Measurements from ENCODE around the gene EXOC6B.

DNA sequence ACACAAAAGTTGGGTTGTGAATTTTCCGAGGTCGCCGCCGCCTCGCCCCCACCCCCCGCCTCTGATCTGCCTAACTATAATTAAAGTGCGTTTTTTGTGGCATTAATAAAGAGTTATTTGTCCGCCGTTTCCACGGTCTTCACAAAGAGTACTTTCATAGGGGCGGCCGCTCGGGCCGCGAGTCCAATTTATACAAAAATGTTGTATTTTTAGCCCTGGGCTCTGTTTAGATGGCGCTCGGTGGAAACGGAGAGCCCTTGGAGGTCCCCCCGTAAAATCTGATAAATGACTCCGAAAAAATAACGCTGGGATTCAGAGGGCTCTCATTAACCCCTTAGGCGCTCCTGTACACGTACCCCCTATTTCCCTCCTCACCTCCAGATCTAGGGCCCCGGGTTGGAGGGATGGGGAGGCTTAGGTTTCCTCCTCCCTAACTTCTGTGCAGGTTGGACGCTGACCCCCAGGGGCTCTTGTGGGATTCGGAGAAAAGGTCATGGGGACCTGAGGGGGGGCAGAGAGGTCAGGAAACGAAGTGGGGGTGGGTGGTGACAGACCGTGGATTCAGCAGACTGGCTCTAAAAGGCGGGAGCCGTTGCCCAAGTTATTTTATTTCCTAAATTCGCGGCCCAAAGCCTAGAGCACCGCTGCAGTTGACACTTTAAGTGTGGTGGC lies 680.0 kb downstream of the EXOC6B start:
- TF ChIP-seq, protein P1, sequence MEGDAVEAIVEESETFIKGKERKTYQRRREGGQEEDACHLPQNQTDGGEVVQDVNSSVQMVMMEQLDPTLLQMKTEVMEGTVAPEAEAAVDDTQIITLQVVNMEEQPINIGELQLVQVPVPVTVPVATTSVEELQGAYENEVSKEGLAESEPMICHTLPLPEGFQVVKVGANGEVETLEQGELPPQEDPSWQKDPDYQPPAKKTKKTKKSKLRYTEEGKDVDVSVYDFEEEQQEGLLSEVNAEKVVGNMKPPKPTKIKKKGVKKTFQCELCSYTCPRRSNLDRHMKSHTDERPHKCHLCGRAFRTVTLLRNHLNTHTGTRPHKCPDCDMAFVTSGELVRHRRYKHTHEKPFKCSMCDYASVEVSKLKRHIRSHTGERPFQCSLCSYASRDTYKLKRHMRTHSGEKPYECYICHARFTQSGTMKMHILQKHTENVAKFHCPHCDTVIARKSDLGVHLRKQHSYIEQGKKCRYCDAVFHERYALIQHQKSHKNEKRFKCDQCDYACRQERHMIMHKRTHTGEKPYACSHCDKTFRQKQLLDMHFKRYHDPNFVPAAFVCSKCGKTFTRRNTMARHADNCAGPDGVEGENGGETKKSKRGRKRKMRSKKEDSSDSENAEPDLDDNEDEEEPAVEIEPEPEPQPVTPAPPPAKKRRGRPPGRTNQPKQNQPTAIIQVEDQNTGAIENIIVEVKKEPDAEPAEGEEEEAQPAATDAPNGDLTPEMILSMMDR (IDR thresholded peaks at IDR 0.05; ENCODE audit: control extremely low read depth in 1 of 3, insufficient read depth in 1 of 3, low read depth in 1 of 3, low read length in 3 of 3) = no peak
- TF ChIP-seq, protein P2, sequence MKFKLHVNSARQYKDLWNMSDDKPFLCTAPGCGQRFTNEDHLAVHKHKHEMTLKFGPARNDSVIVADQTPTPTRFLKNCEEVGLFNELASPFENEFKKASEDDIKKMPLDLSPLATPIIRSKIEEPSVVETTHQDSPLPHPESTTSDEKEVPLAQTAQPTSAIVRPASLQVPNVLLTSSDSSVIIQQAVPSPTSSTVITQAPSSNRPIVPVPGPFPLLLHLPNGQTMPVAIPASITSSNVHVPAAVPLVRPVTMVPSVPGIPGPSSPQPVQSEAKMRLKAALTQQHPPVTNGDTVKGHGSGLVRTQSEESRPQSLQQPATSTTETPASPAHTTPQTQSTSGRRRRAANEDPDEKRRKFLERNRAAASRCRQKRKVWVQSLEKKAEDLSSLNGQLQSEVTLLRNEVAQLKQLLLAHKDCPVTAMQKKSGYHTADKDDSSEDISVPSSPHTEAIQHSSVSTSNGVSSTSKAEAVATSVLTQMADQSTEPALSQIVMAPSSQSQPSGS (IDR thresholded peaks at IDR 0.05; ENCODE audit: low read length) = no peak
- no peak for TF ChIP-seq CREB1 (IDR thresholded peaks at IDR 0.05)
- TF ChIP-seq SIN3A (conservative IDR thresholded peaks at IDR 0.05 in 1 of 2, IDR thresholded peaks at IDR 0.05 in 1 of 2; ENCODE audit: low read depth in 1 of 2, low read length in 2 of 2) = no peak
- TF ChIP-seq RAD21 (IDR thresholded peaks at IDR 0.05 in 1 of 2, conservative IDR thresholded peaks at IDR 0.05 in 1 of 2; ENCODE audit: low read depth in 2 of 2, low read length in 2 of 2) = no peak
- TF ChIP-seq EP300 (IDR thresholded peaks at IDR 0.05; ENCODE audit: borderline replicate concordance in 1 of 2, low read depth in 2 of 2, low read length in 2 of 2) = no peak
- no peak for TF ChIP-seq POLR2A (IDR thresholded peaks at IDR 0.05; ENCODE audit: control extremely low read depth in 1 of 2, low read depth in 2 of 2, low read length in 2 of 2)
- no peak for TF ChIP-seq SP1 (IDR thresholded peaks at IDR 0.05; ENCODE audit: low read depth, low read length)
- TF ChIP-seq, protein P3, sequence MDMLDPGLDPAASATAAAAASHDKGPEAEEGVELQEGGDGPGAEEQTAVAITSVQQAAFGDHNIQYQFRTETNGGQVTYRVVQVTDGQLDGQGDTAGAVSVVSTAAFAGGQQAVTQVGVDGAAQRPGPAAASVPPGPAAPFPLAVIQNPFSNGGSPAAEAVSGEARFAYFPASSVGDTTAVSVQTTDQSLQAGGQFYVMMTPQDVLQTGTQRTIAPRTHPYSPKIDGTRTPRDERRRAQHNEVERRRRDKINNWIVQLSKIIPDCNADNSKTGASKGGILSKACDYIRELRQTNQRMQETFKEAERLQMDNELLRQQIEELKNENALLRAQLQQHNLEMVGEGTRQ (IDR thresholded peaks at IDR 0.05; ENCODE audit: low read length) = no peak
